Inflammatory macrophage treated with lipopolysaccharide for 4 hours (primary cell): ENCODE measurements around the gene NPIPB8.
"Not testable (repeated sequence)": the region's sequence is repeated elsewhere in the genome, so short reads cannot be mapped to it uniquely, and the experiment has no call there.

ENCODE experiments used
- DNase-seq: peaks from one replicate; pipeline ENCODE4 v3.0.0-alpha.2; 2020

NPIPB8 gene

DNA sequence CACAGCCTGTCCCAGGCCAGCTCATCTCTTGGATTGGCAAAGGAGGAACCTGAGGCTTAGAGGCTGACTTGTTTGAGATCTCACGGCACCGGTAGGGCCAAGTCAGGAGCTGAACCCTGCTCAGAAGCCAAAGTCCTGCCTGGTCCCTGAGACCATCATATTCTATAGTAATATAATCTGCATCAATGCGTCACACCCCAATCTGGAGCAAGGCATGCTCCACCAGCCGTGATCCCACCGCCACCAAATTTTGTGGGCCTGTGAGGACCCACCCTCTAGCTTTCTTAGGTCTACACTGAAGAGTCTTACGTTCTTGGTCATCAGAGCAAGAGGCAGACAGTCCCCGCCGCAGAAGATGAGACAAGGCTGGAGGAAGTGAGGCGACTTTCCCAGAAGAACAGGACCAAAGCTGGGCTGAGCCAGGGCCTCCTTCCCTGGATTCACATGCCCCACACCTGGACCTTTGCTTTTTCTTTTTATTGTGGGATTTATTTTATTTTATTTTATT lies 30.7 kb upstream of the NPIPB8 start:
- no peak for DNase-seq

DNA sequence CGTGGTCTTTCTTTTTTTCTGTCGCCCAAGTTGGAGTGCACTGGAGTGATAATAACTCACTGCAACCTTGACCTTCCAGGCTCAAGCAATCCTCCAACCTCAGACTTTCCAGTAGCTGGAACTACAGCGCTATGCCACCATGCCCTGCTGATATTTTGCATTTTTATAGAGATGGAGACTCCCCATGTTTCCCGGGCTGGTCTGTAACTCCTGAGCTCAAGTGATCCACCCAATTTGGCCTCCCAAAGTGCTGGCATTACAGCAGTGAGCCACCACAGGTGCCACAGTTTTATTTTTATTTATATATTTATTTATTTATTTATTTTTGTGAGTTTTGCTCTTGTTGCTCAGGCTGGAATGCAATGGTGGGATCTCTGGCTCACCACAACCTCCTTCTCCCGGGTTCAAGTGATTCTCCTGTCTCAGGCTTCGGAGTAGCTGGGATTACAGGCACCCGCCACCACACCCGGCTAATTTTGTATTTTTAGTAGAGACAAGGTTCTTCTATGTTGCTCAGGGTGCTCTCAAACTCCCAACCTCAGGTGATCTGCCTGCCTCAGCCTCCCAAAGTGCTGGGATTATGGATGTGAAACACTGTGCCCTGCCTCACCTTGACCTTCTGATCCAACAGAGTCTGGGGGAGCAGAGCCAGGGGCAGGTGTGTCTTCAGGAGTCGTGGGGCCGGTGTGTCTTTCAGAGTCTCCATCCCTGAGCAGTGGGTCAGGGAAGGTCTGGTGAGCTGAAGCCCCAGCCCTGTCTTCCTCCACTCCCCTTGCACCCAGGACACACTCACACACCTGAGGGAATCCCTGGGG lies 30.0 kb upstream of the NPIPB8 start:
- DNase-seq: not testable (repeated sequence)

DNA sequence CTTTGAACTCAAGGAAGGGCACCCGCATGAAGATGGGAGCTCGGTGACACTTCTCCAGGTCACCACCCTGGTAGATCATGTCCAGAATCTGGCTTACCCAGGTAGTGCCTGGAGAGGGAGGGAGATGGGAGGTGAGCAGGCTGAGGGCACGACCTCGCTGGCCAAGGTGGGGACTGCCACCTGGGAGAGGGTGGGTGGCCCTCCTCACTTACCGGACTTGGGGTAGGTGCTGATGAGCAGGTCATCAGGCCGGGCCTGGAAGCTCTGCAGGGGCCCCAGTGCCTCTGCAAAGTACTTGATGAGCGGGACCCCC lies 29.4 kb upstream of the NPIPB8 start:
- not testable (repeated sequence) for DNase-seq

DNA sequence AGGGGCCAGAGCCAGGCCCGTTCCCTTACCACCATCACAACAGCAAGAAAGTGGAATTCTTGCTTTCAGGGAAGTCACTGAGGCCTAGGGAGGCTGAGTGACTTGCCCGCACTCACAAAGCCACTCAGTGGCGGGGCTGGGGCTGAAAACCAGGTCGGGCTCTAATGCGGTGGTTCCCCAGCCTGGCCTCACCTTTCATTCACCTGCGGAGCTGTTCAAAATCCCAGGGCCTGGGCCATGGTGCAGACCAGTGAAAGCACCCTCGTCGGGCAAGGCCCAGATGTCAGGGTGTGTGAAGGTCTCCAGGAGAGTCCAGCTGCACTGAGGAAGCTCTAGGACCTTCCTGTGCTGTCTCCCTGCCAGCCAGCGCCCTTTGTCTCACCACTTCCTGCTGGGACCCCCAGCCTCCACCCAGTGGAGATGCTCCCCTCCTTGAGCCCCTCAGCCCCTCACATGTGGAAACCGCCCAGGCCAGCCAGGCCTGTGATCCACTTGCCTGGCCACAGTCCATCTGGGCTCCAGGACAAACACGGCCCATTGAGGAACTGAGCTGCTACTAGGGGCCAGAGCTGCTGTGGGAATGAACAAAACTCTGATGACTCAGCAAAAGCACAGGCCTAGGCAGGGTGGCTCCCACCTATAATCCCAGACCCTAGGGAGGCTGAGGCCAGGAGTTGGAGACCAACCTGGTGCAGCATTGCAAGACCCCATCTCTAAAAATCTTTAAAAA lies 28.8 kb upstream of the NPIPB8 start:
- DNase-seq: peak; percentile 47

GRCh38 chr16:28609631-28610594 lies 28.0 kb upstream of the NPIPB8 start, which contains the start of gene SULT1A1:
Gene SULT1A1, minus strand, starts transcription at chr16:28610044. Its CDS starts 1,189 bp downstream, at chr16:28608855.
- DNase-seq: peak; percentile 70

GRCh38 chr16:28610595-28611191 lies 27.2 kb upstream of the NPIPB8 start:
- no peak for DNase-seq

DNA sequence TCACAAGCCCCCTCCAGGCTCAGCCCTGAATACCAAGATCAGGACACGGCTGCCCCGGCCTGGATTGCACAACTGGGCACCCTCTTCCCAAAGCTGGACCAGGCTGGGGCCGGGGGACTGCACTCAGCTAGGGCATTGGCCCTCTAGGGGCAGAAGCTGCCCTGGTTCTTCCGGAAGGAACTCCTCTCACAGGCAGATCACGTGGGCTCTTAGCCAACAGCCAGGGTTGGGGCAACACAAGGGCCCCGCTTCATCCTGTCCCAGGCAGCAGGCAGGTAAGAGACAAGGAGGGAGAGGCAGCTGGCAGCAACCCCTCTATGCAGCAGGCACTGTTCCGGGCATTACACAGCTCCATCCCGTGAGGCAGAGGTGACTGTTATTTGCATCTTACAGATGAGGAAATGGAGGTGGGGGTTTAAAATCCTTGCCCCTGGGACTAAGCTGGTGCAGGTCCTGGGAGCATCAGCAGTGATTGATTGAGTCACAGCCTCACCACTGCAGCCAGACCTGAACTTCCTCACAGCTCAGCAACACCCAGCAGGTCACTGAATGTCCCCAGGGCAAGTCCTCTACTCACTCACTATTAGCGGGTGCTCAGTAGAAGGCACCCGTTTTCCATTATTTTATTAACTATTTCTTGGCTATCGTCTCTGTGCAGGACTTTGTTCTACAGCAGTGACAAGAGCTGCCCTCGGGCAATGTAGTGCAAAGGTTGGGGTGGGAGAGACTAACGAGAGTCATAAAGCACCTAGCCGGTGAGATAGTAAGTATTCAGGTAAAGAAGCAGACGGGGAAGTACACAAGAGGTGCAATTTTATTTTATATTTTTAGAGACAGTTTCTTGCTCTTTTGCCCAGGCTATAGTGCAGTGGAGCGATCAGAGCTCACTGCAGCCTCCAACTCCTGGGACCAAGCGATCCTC lies 25.2 kb upstream of the NPIPB8 start:
- not testable (repeated sequence) for DNase-seq

- not testable (repeated sequence) for DNase-seq
Observed at GRCh38 chr16:28613912-28614311, 24.0 kb upstream of the NPIPB8 start.

DNA sequence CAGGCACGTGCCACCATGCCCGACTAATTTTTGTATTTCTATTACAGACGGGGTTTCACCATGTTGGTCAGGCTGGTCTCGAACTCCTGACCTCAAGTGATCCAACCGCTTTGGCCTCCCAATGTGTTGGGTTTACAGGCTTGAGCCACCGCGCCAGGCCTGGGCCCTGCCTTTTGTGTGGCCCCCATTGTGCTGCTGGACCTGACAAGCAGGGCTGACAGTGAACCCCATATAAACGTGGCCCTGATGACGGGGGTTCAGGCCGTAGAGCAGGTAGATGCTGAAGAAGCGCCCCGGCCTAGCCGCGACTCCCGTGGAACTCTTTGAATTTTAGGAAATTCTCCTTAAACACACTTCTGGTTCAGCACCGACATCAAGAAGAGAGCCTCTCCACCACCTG lies 23.3 kb upstream of the NPIPB8 start:
- not testable (repeated sequence) for DNase-seq

DNA sequence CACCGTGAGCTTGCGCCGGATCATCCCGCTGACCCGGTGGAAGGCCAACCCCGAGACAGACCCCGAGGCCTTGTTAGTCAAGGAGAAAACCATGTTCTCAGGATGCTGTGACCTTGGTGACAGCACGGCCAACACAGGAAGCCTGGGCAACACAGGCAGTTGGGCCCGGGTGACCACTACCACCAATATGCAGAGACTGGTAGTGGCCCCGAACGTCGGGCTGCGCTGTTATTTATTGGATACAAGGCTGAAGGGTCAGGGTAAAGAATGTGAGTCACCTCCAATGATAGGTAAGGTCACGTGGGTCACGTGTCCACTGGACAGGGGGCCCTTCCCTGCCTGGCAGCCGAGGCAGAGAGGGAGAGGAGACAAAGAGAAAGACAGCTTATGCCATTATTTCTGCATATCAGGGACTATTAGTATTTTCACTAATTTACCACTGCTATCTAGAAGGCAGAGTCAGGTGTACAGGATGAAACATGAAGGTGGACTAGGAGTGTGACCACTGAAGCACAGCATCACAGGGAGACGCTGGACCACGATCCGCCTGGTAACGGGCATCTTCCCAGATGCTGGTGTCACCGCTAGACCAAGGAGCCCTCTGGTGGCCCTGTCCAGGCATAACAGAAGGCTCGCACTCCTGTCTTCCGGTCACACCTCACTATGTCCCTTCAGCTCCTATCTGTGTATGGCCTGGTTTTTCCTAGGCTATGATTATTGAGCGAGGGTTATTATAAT lies 22.2 kb upstream of the NPIPB8 start:
- DNase-seq: peak; percentile 38

GRCh38 chr16:28616224-28616577 lies 21.7 kb upstream of the NPIPB8 start:
- DNase-seq: not testable (repeated sequence)

- no peak for DNase-seq
Observed at GRCh38 chr16:28616636-28617035, 21.2 kb upstream of the NPIPB8 start.

GRCh38 chr16:28617874-28618273 lies 20.0 kb upstream of the NPIPB8 start:
- peak; percentile 86 for DNase-seq

GRCh38 chr16:28620316-28620715 lies 17.5 kb upstream of the NPIPB8 start:
- DNase-seq: not testable (repeated sequence)

- no peak for DNase-seq
Observed at GRCh38 chr16:28621481-28622155, 16.2 kb upstream of the NPIPB8 start.

GRCh38 chr16:28622532-28623171 lies 15.2 kb upstream of the NPIPB8 start:
- not testable (repeated sequence) for DNase-seq

- DNase-seq: peak; percentile 53
Observed at GRCh38 chr16:28623172-28623711, 14.6 kb upstream of the NPIPB8 start.

DNA sequence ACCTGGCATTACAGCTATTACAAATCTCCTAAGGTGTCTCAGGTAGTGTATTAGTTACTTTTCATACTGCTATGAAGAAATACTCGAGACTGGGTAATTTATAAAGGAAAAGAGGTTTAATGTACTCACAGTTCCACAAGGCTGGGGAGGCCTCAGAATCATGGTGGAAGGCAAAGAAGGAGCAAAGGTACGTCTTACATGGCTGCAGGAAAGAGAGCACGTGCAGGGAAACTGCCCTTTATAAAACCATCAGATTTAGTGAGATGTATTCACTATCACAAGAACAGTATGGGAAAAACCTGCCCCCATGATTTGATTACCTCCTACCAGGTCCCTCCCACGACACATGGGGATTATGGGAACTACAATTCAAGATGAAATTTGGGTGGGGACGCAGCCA lies 7.0 kb upstream of the NPIPB8 start:
- not testable (repeated sequence) for DNase-seq
